ENCODE data around the gene KCNIP1.

GRCh38 chr5:170655476-170655875 is 151.7 kb downstream of the KCNIP1 start:
- no peak for TF ChIP-seq YY1 (IDR thresholded peaks at IDR 0.05; ENCODE audit: low read depth, low read length)
- TF ChIP-seq POLR2AphosphoS5 (IDR thresholded peaks at IDR 0.05; ENCODE audit: low read length) = no peak
- TF ChIP-seq MAX (IDR thresholded peaks at IDR 0.05; ENCODE audit: low read depth, low read length) = no peak
- TF ChIP-seq ZBTB33 (IDR thresholded peaks at IDR 0.05) = no peak
- no peak for TF ChIP-seq POLR2A (IDR thresholded peaks at IDR 0.05; ENCODE audit: low read depth, low read length)
- no peak for TF ChIP-seq SREBF2 (IDR thresholded peaks at IDR 0.05; ENCODE audit: low read length)
- no peak for TF ChIP-seq CHD4 (IDR thresholded peaks at IDR 0.05)
- no peak for TF ChIP-seq CTCF (IDR thresholded peaks at IDR 0.05 in 2 of 3, conservative IDR thresholded peaks at IDR 0.05 in 1 of 3; ENCODE audit: control insufficient read depth in 2 of 3, extremely low read depth in 1 of 3, insufficient read depth in 1 of 3, low read depth in 3 of 3, low read length in 3 of 3)
- TF ChIP-seq ZNF384 (IDR thresholded peaks at IDR 0.05; ENCODE audit: borderline replicate concordance, low read depth, low read length) = no peak
- no peak for TF ChIP-seq TCF3 (IDR thresholded peaks at IDR 0.05; ENCODE audit: borderline replicate concordance, insufficient read depth, low read depth, low read length)

All from GM12878 (cell line).